Skeletal muscle satellite cell (primary cell): Measurements from ENCODE around the gene PNPLA2. TPM values are rescaled to one million over a fixed set of nuclear protein-coding genes. Genes with fewer than 3 reads are reported as not detected.

Experiments used
- H3K27me3 ChIP-seq: 2 replicates; pipeline ENCODE4 v1.7.0; 2013; ENCODE audit warnings: low read length; ENCODE audit not compliant: control insufficient read depth, insufficient read depth
- H3K36me3 ChIP-seq: 2 replicates; pipeline ENCODE4 v1.7.0; 2013; ENCODE audit warnings: mild to moderate bottlenecking, control low read depth, low read length; ENCODE audit not compliant: insufficient read depth
- H3K4me1 ChIP-seq: 2 replicates; pipeline ENCODE4 v1.7.0; 2013; ENCODE audit warnings: low read length; ENCODE audit not compliant: control insufficient read depth, insufficient read depth
- H3K4me2 ChIP-seq: 2 replicates; pipeline ENCODE4 v1.7.0; 2013; ENCODE audit warnings: mild to moderate bottlenecking, low read length
- H3K4me3 ChIP-seq: 2 replicates; pipeline ENCODE4 v1.7.0; 2013; ENCODE audit warnings: low read length
- H3K9ac ChIP-seq: 2 replicates; pipeline ENCODE4 v1.7.0; 2013; ENCODE audit warnings: mild to moderate bottlenecking, low read depth, low read length, moderate library complexity
- H3K9me3 ChIP-seq: replicated peaks from 2 replicates; pipeline ENCODE4 v1.7.0; 2013; ENCODE audit warnings: mild to moderate bottlenecking, control low read depth, low read length
- total RNA-seq: library from RNA; depleted of rRNA; stranded (reverse); fragments of >200 nt; gene quantifications from 2 replicates; pipeline ENCODE4 v1.2.3, GENCODE V29; 2012; rRNA removed

The PNPLA2 gene
- 35.0 and 39.8 TPM in 2 replicates for total RNA-seq

GRCh38 chr11:818396-819128 lies at the start of gene PNPLA2:
Gene PNPLA2 (plus strand): TSS chr11:818914. CDS start chr11:819719, 805 bp downstream.
- Histone ChIP-seq H3K9me3 (no peaks in the 10 kb centered on the region), H3K9ac (peak within 1 kb of the TSS; percentile 96), H3K4me1 (peaks cover 33% of the 10 kb centered on the region), H3K27me3 (no peaks in the 10 kb centered on the region), H3K4me2 (peak within 1 kb of the TSS; percentile 99), H3K36me3 (peaks cover 18% of the 10 kb centered on the region), H3K4me3 (peak within 1 kb of the TSS; percentile 97)

- no peaks in the 10 kb centered on the region for H3K27me3 ChIP-seq
- H3K9me3 ChIP-seq, result no peaks in the 10 kb centered on the region
- H3K4me1 ChIP-seq, result peaks cover 25% of the 10 kb centered on the region
- H3K4me3 ChIP-seq, result no peak overlapping the region
- no peak overlapping the region for H3K4me2 ChIP-seq
- peaks cover 69% of the 10 kb centered on the region for H3K36me3 ChIP-seq
- H3K9ac ChIP-seq, result no peak overlapping the region
Observed at GRCh38 chr11:769887-770641, 48.6 kb upstream of the PNPLA2 start.

GRCh38 chr11:770642-771616 lies 47.8 kb upstream of the PNPLA2 start:
- peaks cover 60% of the 10 kb centered on the region for H3K36me3 ChIP-seq
- peaks cover 33% of the 10 kb centered on the region for H3K4me1 ChIP-seq
- no peak overlapping the region for H3K4me2 ChIP-seq
- H3K9ac ChIP-seq, result no peak overlapping the region
- no peaks in the 10 kb centered on the region for H3K9me3 ChIP-seq
- H3K27me3 ChIP-seq, result no peaks in the 10 kb centered on the region
- H3K4me3 ChIP-seq, result no peak overlapping the region

- Histone ChIP-seq H3K27me3 (no peaks in the 10 kb centered on the region), H3K36me3 (peaks cover 52% of the 10 kb centered on the region), H3K4me1 (peaks cover 36% of the 10 kb centered on the region), H3K9me3 (no peaks in the 10 kb centered on the region), H3K9ac (no peak overlapping the region), H3K4me3 (no peak overlapping the region), H3K4me2 (no peak overlapping the region)
Observed at GRCh38 chr11:771617-772204, 47.0 kb upstream of the PNPLA2 start.

GRCh38 chr11:772429-773390 lies 46.0 kb upstream of the PNPLA2 start:
- H3K27me3 ChIP-seq, result no peaks in the 10 kb centered on the region
- H3K9me3 ChIP-seq, result no peaks in the 10 kb centered on the region
- peaks cover 44% of the 10 kb centered on the region for H3K36me3 ChIP-seq
- H3K4me3 ChIP-seq, result no peak overlapping the region
- peaks cover 35% of the 10 kb centered on the region for H3K4me1 ChIP-seq
- peak overlapping the region; percentile 26 for H3K9ac ChIP-seq
- H3K4me2 ChIP-seq, result peak overlapping the region; percentile 37

- no peak overlapping the region for H3K4me3 ChIP-seq
- peaks cover 44% of the 10 kb centered on the region for H3K36me3 ChIP-seq
- H3K9me3 ChIP-seq, result no peaks in the 10 kb centered on the region
Observed at GRCh38 chr11:773425-773824, 45.3 kb upstream of the PNPLA2 start.

GRCh38 chr11:773830-774229 lies 44.9 kb upstream of the PNPLA2 start:
- H3K4me2 ChIP-seq, result no peak overlapping the region
- H3K9ac ChIP-seq, result no peak overlapping the region
- H3K4me1 ChIP-seq, result peaks cover 42% of the 10 kb centered on the region
- H3K4me3 ChIP-seq, result no peak overlapping the region
- H3K36me3 ChIP-seq, result peaks cover 44% of the 10 kb centered on the region
- no peaks in the 10 kb centered on the region for H3K27me3 ChIP-seq
- H3K9me3 ChIP-seq, result no peaks in the 10 kb centered on the region

More at GRCh38 chr11:773425-773824, 45.3 kb upstream of the PNPLA2 start:
- Histone ChIP-seq H3K4me2 (peak overlapping the region; percentile 37), H3K9ac (no peak overlapping the region), H3K4me1 (peaks cover 39% of the 10 kb centered on the region), H3K27me3 (no peaks in the 10 kb centered on the region)

- Histone ChIP-seq H3K4me3 (peak overlapping the region; percentile 62), H3K9ac (no peak overlapping the region), H3K9me3 (no peaks in the 10 kb centered on the region), H3K4me1 (peaks cover 42% of the 10 kb centered on the region), H3K4me2 (peak overlapping the region; percentile 97), H3K36me3 (peaks cover 45% of the 10 kb centered on the region), H3K27me3 (no peaks in the 10 kb centered on the region)
Observed at GRCh38 chr11:774873-775592, 43.7 kb upstream of the PNPLA2 start.

- H3K4me2 ChIP-seq, result peak overlapping the region; percentile 97
- H3K27me3 ChIP-seq, result no peaks in the 10 kb centered on the region
- H3K4me1 ChIP-seq, result peaks cover 42% of the 10 kb centered on the region
- H3K9ac ChIP-seq, result peak overlapping the region; percentile 97
- peaks cover 36% of the 10 kb centered on the region for H3K36me3 ChIP-seq
- H3K4me3 ChIP-seq, result peak overlapping the region; percentile 94
- H3K9me3 ChIP-seq, result no peaks in the 10 kb centered on the region
Observed at GRCh38 chr11:776263-776560, 42.5 kb upstream of the PNPLA2 start.
